Measurements from ENCODE around the gene FBXL4.

The FBXL4 gene

DNA sequence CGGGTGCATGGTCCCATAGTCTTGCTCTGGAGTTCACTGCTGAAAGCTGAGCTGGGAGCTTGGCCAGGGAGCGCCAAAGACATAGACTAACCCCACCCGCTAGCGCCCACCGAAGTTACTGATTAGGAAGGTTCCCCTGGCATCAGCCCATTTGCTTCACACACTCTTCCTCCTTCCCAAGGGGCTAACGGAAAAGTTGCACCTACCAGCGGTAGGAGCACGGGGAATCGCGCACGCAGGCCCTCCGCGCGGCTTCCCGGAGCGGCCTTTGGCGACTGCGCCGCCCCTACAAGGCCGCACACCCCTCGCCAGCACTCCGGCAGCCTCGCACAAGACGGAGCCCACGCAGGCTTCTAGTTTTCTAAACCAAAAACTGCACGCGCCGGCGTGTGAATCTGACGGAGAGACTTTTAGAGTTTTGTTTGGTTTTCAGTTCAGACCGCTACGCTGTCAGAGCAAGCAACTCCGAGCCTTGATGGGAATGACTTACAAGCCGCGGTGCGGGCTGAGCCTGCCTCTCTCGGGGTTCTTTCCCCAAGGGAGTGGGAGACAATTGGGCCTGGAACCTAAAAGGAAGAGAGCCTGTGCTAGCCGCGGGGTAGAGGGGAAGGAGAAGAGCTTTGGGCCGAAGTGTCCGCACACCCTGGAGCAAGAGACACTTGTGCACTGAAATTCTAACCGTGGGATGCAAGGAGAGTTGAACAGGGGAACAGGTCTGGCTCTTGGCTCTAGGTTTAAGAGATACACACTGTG lies 114.3 kb downstream of the FBXL4 start:
- peak; percentile 23 to 45 for DNase-seq (ENCODE audit: low read depth in 2 of 2)
- H3K4me3 ChIP-seq (replicated peaks in 1 of 2; ENCODE audit: low read depth in 2 of 2, low read length in 2 of 2): peak overlapping the region; percentile 45 to 51
- TF ChIP-seq, protein P1, sequence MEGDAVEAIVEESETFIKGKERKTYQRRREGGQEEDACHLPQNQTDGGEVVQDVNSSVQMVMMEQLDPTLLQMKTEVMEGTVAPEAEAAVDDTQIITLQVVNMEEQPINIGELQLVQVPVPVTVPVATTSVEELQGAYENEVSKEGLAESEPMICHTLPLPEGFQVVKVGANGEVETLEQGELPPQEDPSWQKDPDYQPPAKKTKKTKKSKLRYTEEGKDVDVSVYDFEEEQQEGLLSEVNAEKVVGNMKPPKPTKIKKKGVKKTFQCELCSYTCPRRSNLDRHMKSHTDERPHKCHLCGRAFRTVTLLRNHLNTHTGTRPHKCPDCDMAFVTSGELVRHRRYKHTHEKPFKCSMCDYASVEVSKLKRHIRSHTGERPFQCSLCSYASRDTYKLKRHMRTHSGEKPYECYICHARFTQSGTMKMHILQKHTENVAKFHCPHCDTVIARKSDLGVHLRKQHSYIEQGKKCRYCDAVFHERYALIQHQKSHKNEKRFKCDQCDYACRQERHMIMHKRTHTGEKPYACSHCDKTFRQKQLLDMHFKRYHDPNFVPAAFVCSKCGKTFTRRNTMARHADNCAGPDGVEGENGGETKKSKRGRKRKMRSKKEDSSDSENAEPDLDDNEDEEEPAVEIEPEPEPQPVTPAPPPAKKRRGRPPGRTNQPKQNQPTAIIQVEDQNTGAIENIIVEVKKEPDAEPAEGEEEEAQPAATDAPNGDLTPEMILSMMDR (IDR thresholded peaks at IDR 0.05; ENCODE audit: low read depth, low read length): no peak

DNA sequence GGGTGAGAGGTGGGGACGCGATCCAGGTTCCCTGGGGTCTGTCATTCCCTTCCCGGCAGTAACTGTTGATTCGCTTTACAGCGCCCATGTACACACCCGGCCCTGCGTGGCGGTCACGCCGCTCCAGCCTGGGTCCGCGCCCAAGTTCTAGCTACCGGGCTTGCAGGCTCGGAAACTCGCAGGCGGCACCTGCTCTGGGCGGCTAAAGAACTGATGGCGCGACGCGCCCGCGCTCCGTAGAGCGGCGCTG lies 114.8 kb downstream of the FBXL4 start:
- peak overlapping the region; percentile 28 to 45 for H3K4me3 ChIP-seq (replicated peaks in 1 of 2; ENCODE audit: low read depth in 2 of 2, low read length in 2 of 2)

DNA sequence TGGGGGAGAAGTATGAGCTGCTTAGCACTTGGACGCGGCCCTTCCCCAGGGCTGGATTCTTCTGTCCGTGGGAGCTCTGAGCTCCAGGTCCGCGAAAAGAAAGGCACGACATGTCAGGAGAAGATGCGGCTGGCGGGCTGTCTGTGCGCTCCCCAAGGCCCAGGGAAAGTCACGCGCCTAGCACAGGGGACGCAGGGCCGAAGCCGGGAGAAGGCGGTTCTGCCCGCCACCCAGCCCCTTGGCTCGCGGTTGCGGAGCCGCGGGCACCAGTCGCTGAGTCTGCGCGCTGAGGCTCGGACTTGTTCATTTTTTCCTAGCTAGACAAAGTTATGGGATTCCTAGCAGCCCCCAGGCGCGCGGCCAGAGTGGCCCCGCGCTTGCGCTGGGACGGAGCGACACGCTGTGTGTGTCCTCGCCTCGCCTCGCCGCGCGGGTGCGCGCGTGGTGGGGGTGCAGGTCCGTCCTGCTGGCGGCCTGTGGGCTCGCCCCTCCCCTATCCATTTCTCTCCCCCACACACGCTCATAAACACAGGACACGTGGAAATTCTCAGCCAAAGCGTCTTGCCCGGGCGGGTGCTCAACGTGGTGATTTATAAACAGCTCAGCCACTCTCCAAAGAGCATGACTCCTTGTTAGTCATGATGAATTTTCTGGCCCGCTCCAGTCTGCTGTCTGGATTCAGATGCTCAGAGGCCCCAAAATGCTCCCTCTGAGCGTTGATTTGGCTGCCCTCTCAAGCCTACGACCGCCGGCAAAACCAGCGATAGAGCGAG lies 115.3 kb downstream of the FBXL4 start:
- peak; percentile 38 to 89 for DNase-seq (ENCODE audit: low read depth in 2 of 2)
- TF ChIP-seq, protein P1 (IDR thresholded peaks at IDR 0.05; ENCODE audit: low read depth, low read length): no peak
- H3K4me3 ChIP-seq (replicated peaks in 1 of 2; ENCODE audit: low read depth in 2 of 2, low read length in 2 of 2): peak overlapping the region; percentile 17 to 43

More for the DNA sequence above, 114.8 kb downstream of the FBXL4 start:
- TF ChIP-seq, protein P1 (IDR thresholded peaks at IDR 0.05; ENCODE audit: low read depth, low read length): no peak
- no peak for DNase-seq (ENCODE audit: low read depth in 2 of 2)

DNA sequence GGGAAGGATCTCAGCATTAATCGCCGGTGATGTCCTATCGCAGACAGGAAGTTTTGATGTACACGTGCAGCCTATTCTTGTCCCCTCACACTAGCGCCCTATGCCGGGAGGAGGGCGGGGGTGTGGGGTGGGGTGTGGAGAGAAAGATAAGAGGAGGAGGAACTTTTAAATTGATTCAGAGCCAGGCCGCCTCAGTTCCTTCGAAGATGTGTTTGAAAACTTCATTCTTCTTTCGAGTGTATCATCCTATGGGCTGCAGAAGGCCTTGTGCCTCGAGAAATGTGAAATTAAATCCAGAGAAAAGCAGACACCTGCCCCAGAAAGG lies 115.8 kb downstream of the FBXL4 start:
- H3K4me3 ChIP-seq (replicated peaks in 1 of 2; ENCODE audit: low read depth in 2 of 2, low read length in 2 of 2): no peak overlapping the region

DNA sequence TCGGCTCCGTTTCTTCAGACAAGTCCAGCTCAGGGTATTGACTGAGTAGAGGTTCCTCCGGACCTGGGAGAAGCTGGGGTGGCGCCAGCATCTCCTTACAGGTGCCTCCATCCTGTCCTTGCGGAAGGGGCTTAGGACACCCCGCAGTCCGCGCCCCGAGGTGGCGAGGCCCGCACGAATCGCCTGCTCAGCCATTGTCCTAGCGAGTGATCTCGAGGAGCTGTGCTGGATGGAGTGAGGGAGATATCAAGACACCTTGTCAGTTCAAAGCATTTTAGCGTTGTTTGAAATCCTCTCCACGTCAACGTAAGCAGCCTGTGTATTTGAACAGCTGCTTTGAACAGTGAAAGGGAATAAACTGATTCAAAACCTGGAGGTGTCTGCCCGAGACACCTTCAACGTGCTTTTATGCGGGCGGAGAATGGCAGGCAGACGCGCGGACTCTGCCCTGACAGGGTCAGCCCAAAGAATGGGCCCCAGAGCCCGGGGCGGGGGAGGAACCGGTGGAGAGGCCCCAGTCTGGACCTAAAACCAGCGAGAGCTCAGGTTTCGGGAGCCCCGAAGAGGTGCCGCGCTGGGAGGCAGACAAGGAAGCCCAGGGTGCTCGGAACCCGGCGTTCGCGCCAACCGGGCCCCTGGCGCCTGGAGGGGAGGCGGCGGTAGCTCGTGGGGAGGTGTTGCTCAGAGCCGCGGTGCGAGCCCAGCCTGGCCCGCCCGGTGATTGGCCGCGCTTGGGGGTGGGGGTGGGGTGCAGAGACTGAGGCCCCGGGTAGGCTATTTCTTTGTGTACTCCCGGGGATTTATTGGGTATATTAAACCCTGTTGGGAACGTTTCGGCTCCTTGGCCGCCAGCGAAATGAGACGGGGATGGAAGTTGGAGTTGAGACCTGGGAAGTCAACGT lies 116.4 kb downstream of the FBXL4 start:
- TF ChIP-seq, protein P1 (IDR thresholded peaks at IDR 0.05; ENCODE audit: low read depth, low read length): no peak
- H3K4me3 ChIP-seq (replicated peaks in 1 of 2; ENCODE audit: low read depth in 2 of 2, low read length in 2 of 2): no peak overlapping the region
- DNase-seq (ENCODE audit: low read depth in 2 of 2): no peak

More for the DNA sequence above, 115.8 kb downstream of the FBXL4 start:
- TF ChIP-seq, protein P1 (IDR thresholded peaks at IDR 0.05; ENCODE audit: low read depth, low read length): no peak
- DNase-seq (ENCODE audit: low read depth in 2 of 2): no peak

DNA sequence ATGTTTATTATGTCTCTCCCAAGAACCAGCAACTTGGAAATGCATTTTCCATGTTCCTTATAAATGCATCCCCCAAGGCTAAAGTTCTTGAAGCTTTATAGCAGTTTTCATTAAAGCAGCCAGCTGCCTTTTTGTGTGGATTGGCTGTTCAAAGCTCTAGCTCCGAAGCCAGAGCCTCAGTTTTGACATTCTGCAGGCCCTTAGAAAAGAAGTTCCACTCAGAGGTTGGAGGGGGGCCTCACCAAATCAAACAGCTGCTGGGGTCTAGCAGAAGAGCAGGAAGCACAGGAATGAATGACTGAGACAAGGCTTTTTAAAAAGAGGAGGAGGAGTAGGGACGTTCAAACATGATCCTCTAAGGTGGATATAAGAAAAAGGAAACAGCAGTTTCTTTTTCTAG lies 117.6 kb downstream of the FBXL4 start:
- TF ChIP-seq, protein P1 (IDR thresholded peaks at IDR 0.05; ENCODE audit: low read depth, low read length): no peak
- no peak overlapping the region for H3K4me3 ChIP-seq (replicated peaks in 1 of 2; ENCODE audit: low read depth in 2 of 2, low read length in 2 of 2)
- no peak for DNase-seq (ENCODE audit: low read depth in 2 of 2)

All from cardiac fibroblast (primary cell).